LNCaP clone FGC (cell line): ENCODE data around the gene ZMIZ1.

Source experiments
- DNase-seq: peaks from one replicate; pipeline ENCODE4 v3.0.0-alpha.2; 2011; ENCODE audit warnings: low read depth
- H3K4me3 ChIP-seq: 2 replicates; pipeline ENCODE4 v1.5.1; 2011; ENCODE audit warnings: mild to moderate bottlenecking, low read depth, low read length, control low read depth
- CTCF ChIP-seq: IDR thresholded peaks from 2 replicates; pipeline ENCODE4 v1.5.1; 2012; ENCODE audit warnings: mild to moderate bottlenecking; ENCODE audit not compliant: control insufficient read depth, insufficient read depth; ENCODE audit errors: extremely low read depth

ZMIZ1 gene

GRCh38 chr10:79238158-79238520 is 169.4 kb downstream of the ZMIZ1 start:
- H3K4me3 ChIP-seq = no peak overlapping the region
- DNase-seq = no peak
- no peak for TF ChIP-seq CTCF

DNA sequence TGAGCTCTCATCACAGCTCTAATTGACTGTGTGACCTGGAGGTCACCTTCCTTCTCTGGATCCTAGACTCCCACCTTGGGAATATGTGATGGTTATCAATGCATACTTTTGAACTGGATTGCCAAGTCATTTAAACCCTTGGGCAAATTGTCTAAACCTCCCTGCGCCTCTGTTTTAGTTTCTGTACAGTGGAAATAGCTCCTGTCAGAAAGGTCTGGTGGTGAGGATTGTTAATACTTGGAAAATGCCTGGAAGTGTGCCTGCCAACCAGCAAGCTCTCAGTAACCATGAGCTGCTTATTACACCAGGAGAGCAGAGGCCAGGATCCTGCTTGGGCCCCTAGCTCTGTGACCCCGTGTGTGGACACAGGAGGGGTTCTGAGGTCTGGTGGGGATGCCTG is 169.8 kb downstream of the ZMIZ1 start:
- no peak overlapping the region for H3K4me3 ChIP-seq
- DNase-seq = no peak
- no peak for TF ChIP-seq CTCF

GRCh38 chr10:79239275-79239779 is 170.6 kb downstream of the ZMIZ1 start:
- no peak for TF ChIP-seq CTCF
- DNase-seq = no peak
- no peak overlapping the region for H3K4me3 ChIP-seq

- TF ChIP-seq CTCF = no peak
- no peak for DNase-seq
- no peak overlapping the region for H3K4me3 ChIP-seq
Measured at GRCh38 chr10:79239924-79240581, 171.3 kb downstream of the ZMIZ1 start.

DNA sequence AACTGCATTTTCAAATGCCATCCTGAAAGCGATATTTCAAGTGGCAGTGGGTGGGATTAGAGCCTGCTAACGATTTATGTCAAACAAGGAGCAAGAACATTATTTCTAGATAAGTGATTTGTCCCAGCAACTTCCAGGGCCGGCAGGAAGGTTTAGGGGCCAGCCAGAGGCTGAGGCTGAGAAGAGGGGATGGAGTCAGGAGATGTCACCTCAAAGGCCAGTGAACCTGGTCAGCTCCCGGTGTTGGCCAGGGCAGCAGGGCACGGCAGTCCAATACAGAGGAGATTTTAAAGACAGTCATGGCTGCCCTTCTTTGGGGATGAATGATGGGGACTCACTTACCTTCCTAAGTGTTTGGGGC is 172.8 kb downstream of the ZMIZ1 start:
- H3K4me3 ChIP-seq = no peak overlapping the region
- TF ChIP-seq CTCF = no peak
- no peak for DNase-seq

DNA sequence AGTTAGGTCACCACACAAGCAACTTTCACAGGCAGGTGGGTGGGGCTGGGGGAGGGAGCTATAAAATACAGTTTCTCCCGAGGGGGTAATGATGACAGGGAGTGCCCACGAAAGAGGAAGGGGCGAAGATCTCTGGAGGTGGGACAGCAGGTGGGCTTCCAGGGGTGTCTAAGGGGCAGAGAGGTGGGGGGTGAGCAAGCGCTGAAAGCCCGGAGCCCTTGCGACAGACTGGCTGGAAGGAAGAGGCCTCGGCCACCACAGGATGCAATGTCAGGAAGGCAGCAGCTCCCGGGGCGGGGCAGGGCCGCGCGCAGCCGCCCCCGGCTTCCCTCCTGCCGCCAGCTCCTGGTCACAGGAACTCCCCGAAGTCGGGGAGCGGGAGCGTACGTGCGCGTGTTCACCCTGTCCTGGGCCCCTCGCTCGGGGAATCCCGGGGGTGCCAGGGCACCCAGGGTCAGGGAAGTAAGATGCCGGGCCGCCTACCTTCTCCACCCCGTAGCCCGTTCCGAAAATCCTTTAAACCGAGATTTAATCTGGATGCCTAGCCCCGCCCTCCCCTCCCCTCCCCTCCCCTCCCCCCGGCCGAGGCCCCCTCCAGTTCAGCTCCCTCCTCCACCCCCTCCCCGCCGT is 173.3 kb downstream of the ZMIZ1 start:
- H3K4me3 ChIP-seq = no peak overlapping the region
- no peak for DNase-seq
- TF ChIP-seq CTCF = no peak
